Stimulated activated CD8-positive, alpha-beta memory T cell treated with anti-CD3 and anti-CD28 coated beads, Interleukin-15, amount 100 ng/mL, for 4 hours (primary cell): Measurements from ENCODE around the gene ZDHHC11.
"Not testable (repeated sequence)": the region's sequence is repeated elsewhere in the genome, so short reads cannot be mapped to it uniquely, and the experiment has no call there.

ENCODE experiments used
- DNase-seq, 2 donors: peaks; one replicate each; pipeline ENCODE4 v3.0.0-alpha.2; 2020; ENCODE audit warnings: low read depth in 2 of 2

ZDHHC11 gene

DNA sequence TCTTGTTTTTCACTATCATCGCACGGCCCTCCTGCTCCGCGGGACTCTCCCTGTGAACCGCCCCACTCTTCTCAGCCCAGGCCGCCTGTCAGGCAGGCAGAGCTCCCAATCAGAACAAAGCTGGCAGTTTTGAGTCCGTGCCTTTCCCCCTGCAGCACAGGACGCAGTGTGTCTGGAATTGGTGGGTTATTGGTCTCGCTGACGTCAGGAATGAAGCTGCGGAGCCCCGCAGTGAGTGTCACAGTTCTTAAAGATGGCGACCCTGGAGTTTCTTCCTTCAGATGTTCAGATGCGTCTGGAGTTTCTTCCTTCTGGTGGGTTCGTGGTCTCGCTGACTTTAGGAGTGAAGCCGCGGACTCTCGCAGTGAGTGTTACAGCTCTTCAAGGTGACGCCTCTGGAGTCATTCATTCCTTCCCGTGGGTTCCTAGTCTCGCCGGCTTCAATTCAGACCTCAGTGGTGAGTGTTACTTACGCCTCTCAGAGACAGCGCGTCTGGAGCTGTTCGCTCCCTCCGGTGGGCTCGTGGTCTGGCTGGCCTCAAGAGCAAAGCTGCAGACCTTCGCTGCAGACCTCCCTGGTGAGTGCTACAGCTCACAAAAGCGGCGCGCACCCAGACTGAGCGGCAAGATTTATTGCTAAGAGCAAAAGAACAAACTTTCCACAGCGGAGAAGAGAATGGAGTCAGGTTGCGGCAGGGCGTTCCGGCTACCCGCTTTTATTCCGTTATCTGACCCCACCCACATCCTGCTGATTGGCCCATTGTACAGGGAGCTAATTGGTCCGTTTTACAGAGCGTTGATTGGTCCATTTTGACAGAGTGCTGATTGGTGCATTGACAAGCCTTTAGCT is 73.7 kb downstream of the ZDHHC11 start:
- no peak for DNase-seq

- no peak for DNase-seq
Observed at GRCh38 chr5:775961-776861, 74.6 kb downstream of the ZDHHC11 start.

- not testable (repeated sequence) for DNase-seq
Observed at GRCh38 chr5:775595-775960, 75.2 kb downstream of the ZDHHC11 start.

GRCh38 chr5:774854-775505 is 75.8 kb downstream of the ZDHHC11 start:
- DNase-seq: not testable (repeated sequence)

GRCh38 chr5:774304-774703 is 76.5 kb downstream of the ZDHHC11 start:
- DNase-seq: not testable (repeated sequence)

- no peak for DNase-seq
Observed at GRCh38 chr5:773517-774264, 77.1 kb downstream of the ZDHHC11 start.

- DNase-seq: not testable (repeated sequence)
Observed at GRCh38 chr5:772931-773330, 77.9 kb downstream of the ZDHHC11 start.

DNA sequence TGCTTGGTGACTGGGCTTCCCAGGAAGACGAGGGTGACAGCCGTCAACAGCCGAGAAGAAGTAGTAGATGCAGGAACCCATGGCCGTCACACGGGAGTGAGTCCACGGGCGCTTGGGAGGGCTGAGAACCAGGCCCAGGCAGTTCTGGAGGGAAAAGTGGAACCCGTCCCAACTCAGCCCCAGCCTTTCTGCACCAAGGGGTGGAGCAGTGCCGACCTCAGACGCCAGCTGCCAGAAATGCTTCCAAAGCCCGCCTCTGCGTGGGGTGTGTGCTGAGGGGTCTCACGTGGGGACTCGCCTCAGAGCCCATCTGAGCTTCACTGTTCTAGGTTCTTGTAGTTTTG is 78.3 kb downstream of the ZDHHC11 start:
- not testable (repeated sequence) for DNase-seq

GRCh38 chr5:771841-772546 is 78.8 kb downstream of the ZDHHC11 start:
- DNase-seq: not testable (repeated sequence)

DNA sequence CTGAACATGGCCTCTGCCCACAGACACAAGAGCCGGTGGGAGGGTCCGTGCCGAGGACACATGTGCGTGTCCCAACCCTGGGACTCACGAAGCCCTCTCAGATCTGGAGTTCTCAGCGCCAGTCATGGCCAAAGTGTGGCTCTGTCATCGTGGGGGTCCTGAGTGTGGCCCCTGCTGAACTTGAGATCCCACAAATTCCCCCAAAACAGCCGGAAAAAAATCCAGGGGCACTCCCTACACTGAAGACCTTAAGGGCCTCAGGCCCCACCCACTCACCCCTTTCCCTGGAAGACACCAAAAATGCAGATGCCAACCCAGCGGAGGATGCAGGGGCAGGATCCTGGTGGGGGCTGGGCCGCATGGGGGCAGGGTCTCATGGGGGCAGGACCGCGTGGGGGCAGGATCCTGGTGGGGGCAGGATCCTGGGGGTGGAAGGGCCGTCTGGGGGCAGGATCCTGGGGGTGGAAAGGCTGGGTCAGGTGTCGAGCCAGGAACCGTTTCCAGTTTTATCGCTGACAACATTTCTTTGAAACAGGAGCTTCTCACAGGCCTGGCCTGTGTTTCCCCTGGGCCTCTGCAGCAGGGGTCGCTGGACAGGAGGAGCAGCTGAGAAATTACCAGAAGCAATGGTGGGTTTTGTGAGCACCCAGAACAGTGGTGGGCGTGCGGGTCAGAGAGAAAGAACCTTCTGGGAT is 79.6 kb downstream of the ZDHHC11 start:
- not testable (repeated sequence) for DNase-seq

DNA sequence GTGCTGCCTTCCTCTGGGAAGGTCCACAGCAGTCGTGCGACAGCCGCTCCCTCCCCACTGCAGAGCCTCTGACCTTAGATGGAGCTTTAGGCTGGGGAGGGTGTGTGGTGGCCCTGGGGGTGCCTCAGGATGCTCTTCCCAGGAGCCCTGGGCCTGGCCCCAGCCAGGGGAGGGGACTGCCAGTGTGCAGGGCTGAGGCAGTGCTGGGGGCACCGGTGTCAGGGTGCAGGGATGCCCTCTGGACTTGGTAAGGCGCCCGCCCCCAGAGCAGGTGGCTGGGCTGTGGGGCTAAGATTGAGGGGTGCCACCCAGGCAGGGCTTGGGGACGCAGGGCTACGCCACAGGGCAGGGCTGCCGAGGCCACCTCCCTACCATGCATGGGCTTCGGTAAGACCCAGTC is 80.2 kb downstream of the ZDHHC11 start:
- DNase-seq: not testable (repeated sequence)

- DNase-seq: not testable (repeated sequence)
Observed at GRCh38 chr5:769485-770145, 81.2 kb downstream of the ZDHHC11 start.

DNA sequence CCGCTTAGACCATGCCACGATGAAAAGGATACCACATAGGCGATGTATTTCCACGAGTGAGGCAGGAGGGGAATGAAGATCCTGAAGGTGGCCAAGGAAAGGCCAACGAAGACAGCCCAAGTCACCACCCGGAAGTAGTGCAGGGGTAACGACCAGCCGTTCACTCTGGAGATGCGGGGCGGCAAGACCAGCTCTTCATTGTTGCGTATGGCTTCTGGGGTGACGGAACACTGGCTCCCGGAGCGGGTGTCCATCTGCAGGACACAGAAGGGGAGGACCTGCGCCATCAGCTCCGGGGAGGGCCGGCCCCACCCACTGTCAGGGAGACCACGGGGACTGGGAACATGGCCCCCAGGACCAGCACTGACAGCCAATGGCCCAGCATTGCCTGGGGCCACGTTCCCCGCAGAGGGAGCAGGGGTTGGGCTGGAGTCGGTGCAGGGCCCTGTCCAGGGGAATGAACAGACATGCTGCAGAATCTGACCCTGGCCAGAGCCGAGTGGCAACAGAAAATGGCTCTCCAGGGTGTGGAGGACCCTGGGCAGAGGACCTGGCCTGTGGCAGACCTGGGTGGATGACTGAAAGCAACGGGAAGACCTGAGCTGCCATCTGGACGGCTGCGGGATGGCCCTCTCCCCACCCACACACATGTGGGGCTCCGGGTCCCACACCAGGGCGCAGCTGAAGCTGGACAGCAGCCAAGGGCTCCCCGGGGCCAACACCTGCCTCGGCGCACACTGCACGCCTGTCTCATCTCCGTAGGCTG is 83.9 kb downstream of the ZDHHC11 start:
- DNase-seq: no peak

DNA sequence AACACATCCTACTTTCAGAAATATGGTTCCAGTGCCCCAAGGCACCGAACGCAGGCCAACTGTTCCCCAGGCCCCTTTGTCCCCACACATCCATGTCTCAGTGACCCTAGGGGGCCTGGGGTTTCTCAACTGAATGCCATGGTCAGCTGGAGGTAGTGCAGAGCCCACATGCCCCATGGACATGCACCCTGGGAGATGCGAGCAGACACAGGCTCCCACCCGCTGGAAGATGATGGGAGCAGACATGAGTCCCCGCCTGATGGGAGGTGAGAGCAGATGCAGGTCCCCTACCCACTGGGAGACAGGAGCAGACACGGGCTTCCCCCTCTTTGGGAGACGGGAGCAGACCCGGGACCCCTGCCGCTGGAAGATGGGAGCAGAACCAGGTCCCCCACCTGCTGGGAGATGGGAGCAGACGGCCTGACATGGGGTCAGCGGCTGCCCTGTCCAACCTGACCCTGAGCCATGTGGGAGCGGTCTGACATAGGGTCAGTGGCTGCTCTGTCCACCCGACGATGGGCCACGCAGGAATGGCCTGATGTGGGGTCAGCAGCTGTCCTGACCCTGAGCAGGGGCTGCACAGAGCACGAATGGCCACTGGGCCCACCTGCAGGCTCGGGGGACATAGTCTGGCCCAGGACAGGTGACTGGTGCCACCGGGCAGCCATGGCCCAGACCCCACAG is 84.7 kb downstream of the ZDHHC11 start:
- DNase-seq: no peak

GRCh38 chr5:763998-764781 is 86.6 kb downstream of the ZDHHC11 start:
- DNase-seq: no peak

- no peak for DNase-seq
Observed at GRCh38 chr5:763397-763796, 87.4 kb downstream of the ZDHHC11 start.

- not testable (repeated sequence) for DNase-seq
Observed at GRCh38 chr5:762996-763395, 87.8 kb downstream of the ZDHHC11 start.
